ENCODE data around the gene GRIA4. TPM values are rescaled to one million over a fixed set of nuclear protein-coding genes. Genes with fewer than 3 reads are reported as not detected.

GRIA4 gene
- polyA plus RNA-seq, 1 donor from 2014 or later: 6.3 TPM

DNA sequence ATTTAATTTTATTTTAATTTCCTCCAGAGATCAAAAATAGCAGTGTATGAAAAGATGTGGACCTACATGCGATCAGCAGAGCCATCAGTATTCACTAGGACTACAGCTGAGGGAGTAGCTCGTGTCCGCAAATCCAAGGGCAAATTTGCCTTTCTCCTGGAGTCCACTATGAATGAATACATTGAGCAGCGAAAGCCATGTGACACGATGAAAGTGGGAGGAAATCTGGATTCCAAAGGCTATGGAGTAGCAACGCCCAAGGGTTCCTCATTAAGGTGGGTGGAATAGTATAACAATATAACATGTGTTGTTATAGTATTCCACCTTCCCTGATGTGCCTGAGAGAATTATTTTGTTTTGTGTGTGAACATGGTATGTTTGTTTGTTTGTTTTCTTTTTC, 323.8 kb downstream of the GRIA4 start:
- Histone ChIP-seq H2AFZ (ENCODE audit: low read depth, low read length) (no peak overlapping the region), H3K9ac (ENCODE audit: low read length) (no peak overlapping the region), H3K36me3 (ENCODE audit: insufficient read depth, low read length) (no peaks in the 10 kb centered on the region), H3K9me2 (ENCODE audit: insufficient read depth, low read length) (no peaks in the 10 kb centered on the region), H3K9me3 (ENCODE audit: low read length) (no peaks in the 10 kb centered on the region), H3F3A (ENCODE audit: insufficient read depth, low read length, poor library complexity, severe bottlenecking) (no peaks in the 10 kb centered on the region), H4K20me1 (ENCODE audit: insufficient read depth) (no peaks in the 10 kb centered on the region), H3K4me2 (ENCODE audit: low read length) (no peak overlapping the region), H3K27me3 (ENCODE audit: insufficient read depth, low read depth, low read length) (peaks cover 3% of the 10 kb centered on the region), H3K4me3 (ENCODE audit: low read length) (no peak overlapping the region), H3K27ac (ENCODE audit: low read length) (no peak overlapping the region), H3K79me2 (replicated peaks; ENCODE audit: insufficient read depth, low read length) (no peaks in the 10 kb centered on the region)
- TF ChIP-seq RAD21 (conservative IDR thresholded peaks at IDR 0.05) (no peak), POLR2AphosphoS5 (IDR thresholded peaks at IDR 0.05) (no peak)

DNA sequence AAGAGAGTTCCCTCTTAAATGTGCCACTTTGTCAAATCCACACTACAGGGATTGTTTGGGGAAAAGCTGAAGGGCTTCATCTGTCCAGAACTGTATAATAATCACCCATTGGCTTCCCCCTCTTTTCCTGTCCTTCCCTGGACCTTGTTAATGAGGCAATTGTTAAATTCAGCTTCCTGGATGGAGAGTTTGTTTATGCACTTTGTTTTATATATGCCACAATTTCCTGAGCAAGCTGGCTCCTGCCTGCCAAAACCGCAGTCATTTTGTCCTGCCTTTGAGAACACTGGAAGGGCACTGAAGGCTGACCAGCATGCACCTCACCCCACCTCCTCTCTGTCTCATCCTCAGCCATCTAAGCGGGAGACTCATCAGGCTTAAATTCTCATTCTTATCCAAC, 325.9 kb downstream of the GRIA4 start:
- no peaks in the 10 kb centered on the region for H3K9me3 ChIP-seq (ENCODE audit: low read length)
- H3K36me3 ChIP-seq (ENCODE audit: insufficient read depth, low read length): no peaks in the 10 kb centered on the region
- no peaks in the 10 kb centered on the region for H3F3A ChIP-seq (ENCODE audit: insufficient read depth, low read length, poor library complexity, severe bottlenecking)
- no peak overlapping the region for H3K9ac ChIP-seq (ENCODE audit: low read length)
- peaks cover 3% of the 10 kb centered on the region for H3K27me3 ChIP-seq (ENCODE audit: insufficient read depth, low read depth, low read length)
- no peak overlapping the region for H3K4me3 ChIP-seq (ENCODE audit: low read length)
- no peak overlapping the region for H3K27ac ChIP-seq (ENCODE audit: low read length)
- H3K79me2 ChIP-seq (replicated peaks; ENCODE audit: insufficient read depth, low read length): no peaks in the 10 kb centered on the region
- TF ChIP-seq EZH2 (IDR thresholded peaks at IDR 0.05; ENCODE audit: borderline replicate concordance, insufficient read depth, low read length, poor library complexity, severe bottlenecking) (no peak), POLR2AphosphoS5 (IDR thresholded peaks at IDR 0.05) (no peak), RAD21 (conservative IDR thresholded peaks at IDR 0.05) (no peak), SMC3 (conservative IDR thresholded peaks at IDR 0.05; ENCODE audit: poor library complexity) (no peak)
- H2AFZ ChIP-seq (ENCODE audit: low read depth, low read length): no peak overlapping the region
- no peak overlapping the region for H3K4me2 ChIP-seq (ENCODE audit: low read length)
- no peaks in the 10 kb centered on the region for H3K9me2 ChIP-seq (ENCODE audit: insufficient read depth, low read length)
- no peaks in the 10 kb centered on the region for H4K20me1 ChIP-seq (ENCODE audit: insufficient read depth)

DNA sequence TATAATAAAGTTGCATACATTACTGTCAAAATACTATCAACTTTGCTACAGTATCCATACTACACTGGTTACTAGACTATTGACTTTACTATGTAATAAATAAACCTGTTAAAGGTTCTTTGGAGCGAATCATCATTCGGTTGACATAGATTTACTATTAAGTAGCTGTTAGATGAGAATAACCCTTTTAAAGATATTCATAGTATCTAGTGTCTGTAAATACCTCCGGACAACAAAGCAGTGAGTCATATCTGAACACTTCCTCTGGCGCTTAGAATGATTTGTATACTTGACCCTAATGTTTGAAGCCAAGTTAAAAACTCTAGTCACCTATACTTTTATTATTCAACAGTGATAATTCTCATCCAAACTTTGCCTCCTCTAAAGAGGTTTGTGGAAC, 327.5 kb downstream of the GRIA4 start:
- Histone ChIP-seq H3F3A (ENCODE audit: insufficient read depth, low read length, poor library complexity, severe bottlenecking) (no peaks in the 10 kb centered on the region), H3K9me2 (ENCODE audit: insufficient read depth, low read length) (no peaks in the 10 kb centered on the region), H3K9me3 (ENCODE audit: low read length) (no peaks in the 10 kb centered on the region), H3K79me2 (replicated peaks; ENCODE audit: insufficient read depth, low read length) (no peaks in the 10 kb centered on the region), H3K4me2 (ENCODE audit: low read length) (no peak overlapping the region), H3K27me3 (ENCODE audit: insufficient read depth, low read depth, low read length) (peaks cover 3% of the 10 kb centered on the region), H3K4me3 (ENCODE audit: low read length) (no peak overlapping the region), H3K27ac (ENCODE audit: low read length) (no peak overlapping the region), H3K9ac (ENCODE audit: low read length) (no peak overlapping the region), H3K36me3 (ENCODE audit: insufficient read depth, low read length) (no peaks in the 10 kb centered on the region), H4K20me1 (ENCODE audit: insufficient read depth) (no peaks in the 10 kb centered on the region), H2AFZ (ENCODE audit: low read depth, low read length) (no peak overlapping the region)
- no peak for TF ChIP-seq SMC3 (conservative IDR thresholded peaks at IDR 0.05; ENCODE audit: poor library complexity)
- no peak for TF ChIP-seq RAD21 (conservative IDR thresholded peaks at IDR 0.05)
- no peak for TF ChIP-seq EZH2 (IDR thresholded peaks at IDR 0.05; ENCODE audit: borderline replicate concordance, insufficient read depth, low read length, poor library complexity, severe bottlenecking)
- TF ChIP-seq, protein P1, sequence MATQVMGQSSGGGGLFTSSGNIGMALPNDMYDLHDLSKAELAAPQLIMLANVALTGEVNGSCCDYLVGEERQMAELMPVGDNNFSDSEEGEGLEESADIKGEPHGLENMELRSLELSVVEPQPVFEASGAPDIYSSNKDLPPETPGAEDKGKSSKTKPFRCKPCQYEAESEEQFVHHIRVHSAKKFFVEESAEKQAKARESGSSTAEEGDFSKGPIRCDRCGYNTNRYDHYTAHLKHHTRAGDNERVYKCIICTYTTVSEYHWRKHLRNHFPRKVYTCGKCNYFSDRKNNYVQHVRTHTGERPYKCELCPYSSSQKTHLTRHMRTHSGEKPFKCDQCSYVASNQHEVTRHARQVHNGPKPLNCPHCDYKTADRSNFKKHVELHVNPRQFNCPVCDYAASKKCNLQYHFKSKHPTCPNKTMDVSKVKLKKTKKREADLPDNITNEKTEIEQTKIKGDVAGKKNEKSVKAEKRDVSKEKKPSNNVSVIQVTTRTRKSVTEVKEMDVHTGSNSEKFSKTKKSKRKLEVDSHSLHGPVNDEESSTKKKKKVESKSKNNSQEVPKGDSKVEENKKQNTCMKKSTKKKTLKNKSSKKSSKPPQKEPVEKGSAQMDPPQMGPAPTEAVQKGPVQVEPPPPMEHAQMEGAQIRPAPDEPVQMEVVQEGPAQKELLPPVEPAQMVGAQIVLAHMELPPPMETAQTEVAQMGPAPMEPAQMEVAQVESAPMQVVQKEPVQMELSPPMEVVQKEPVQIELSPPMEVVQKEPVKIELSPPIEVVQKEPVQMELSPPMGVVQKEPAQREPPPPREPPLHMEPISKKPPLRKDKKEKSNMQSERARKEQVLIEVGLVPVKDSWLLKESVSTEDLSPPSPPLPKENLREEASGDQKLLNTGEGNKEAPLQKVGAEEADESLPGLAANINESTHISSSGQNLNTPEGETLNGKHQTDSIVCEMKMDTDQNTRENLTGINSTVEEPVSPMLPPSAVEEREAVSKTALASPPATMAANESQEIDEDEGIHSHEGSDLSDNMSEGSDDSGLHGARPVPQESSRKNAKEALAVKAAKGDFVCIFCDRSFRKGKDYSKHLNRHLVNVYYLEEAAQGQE (IDR thresholded peaks at IDR 0.05; ENCODE audit: borderline replicate concordance): no peak
- no peak for TF ChIP-seq TAF1 (IDR thresholded peaks at IDR 0.05; ENCODE audit: low read depth)
- no peak for TF ChIP-seq POLR2AphosphoS5 (IDR thresholded peaks at IDR 0.05)
- TF ChIP-seq, protein P2, sequence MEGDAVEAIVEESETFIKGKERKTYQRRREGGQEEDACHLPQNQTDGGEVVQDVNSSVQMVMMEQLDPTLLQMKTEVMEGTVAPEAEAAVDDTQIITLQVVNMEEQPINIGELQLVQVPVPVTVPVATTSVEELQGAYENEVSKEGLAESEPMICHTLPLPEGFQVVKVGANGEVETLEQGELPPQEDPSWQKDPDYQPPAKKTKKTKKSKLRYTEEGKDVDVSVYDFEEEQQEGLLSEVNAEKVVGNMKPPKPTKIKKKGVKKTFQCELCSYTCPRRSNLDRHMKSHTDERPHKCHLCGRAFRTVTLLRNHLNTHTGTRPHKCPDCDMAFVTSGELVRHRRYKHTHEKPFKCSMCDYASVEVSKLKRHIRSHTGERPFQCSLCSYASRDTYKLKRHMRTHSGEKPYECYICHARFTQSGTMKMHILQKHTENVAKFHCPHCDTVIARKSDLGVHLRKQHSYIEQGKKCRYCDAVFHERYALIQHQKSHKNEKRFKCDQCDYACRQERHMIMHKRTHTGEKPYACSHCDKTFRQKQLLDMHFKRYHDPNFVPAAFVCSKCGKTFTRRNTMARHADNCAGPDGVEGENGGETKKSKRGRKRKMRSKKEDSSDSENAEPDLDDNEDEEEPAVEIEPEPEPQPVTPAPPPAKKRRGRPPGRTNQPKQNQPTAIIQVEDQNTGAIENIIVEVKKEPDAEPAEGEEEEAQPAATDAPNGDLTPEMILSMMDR (IDR thresholded peaks at IDR 0.05; ENCODE audit: poor library complexity, severe bottlenecking): no peak

Data from neural cell (in vitro differentiated cells).